Keratinocyte (primary cell): Measurements from ENCODE around the gene NOVA2. TPM values are rescaled to one million over a fixed set of nuclear protein-coding genes. Genes with fewer than 3 reads are reported as not detected.

Experiments used
- DNase-seq: peaks from one replicate; pipeline ENCODE4 v3.0.0-alpha.2; 2011; ENCODE audit warnings: low read depth, missing footprints, low spot score
- FAIRE-seq: peaks from 2 replicates; lab custom pipeline; 2011; peaks lifted over from hg19 to GRCh38; lab: Jason Lieb, UNC
- H2AFZ ChIP-seq: 2 replicates; pipeline ENCODE4 v1.6.0; 2012; ENCODE audit warnings: low read length, control low read depth, inconsistent platforms; ENCODE audit not compliant: control insufficient read depth
- H3K27ac ChIP-seq: 2 replicates; pipeline ENCODE4 v1.5.1; 2011; ENCODE audit warnings: low read length; ENCODE audit not compliant: control insufficient read depth, insufficient read depth
- H3K27me3 ChIP-seq: 3 replicates; pipeline ENCODE4 v1.6.0; 2011; ENCODE audit warnings: low read length; ENCODE audit not compliant: control insufficient read depth, insufficient read depth; ENCODE audit errors: extremely low read depth
- H3K36me3 ChIP-seq, 2 experiments: 2 replicates in 1 of 2; 3 replicates in 1 of 2; pipeline ENCODE4 v1.5.1; 2011; ENCODE audit warnings: low read length in 2 of 2, mild to moderate bottlenecking in 1 of 2; ENCODE audit not compliant: control insufficient read depth in 2 of 2, insufficient read depth in 2 of 2; ENCODE audit errors: extremely low read depth in 1 of 2
- H3K4me1 ChIP-seq: 3 replicates; pipeline ENCODE4 v1.5.1; 2011; ENCODE audit warnings: low read length; ENCODE audit not compliant: control insufficient read depth, insufficient read depth; ENCODE audit errors: extremely low read depth
- H3K4me2 ChIP-seq: 3 replicates; pipeline ENCODE4 v1.6.0; 2011; ENCODE audit warnings: low read depth, low read length; ENCODE audit not compliant: control insufficient read depth, insufficient read depth; ENCODE audit errors: extremely low read depth
- H3K4me3 ChIP-seq, 3 experiments: fragments of 200-600 bp in 1 of 3; sonication (generic) in 1 of 3; 2 replicates in 2 of 3; 3 replicates in 1 of 3; pipeline ENCODE4 v1.5.1; 2011 to 2016; ENCODE audit warnings: low read length in 3 of 3, mild to moderate bottlenecking in 3 of 3, control low read depth in 2 of 3, inconsistent platforms in 1 of 3, low read depth in 1 of 3, mixed read lengths in 1 of 3, mixed run types in 1 of 3, moderate library complexity in 1 of 3; ENCODE audit not compliant: control insufficient read depth in 2 of 3, insufficient read depth in 2 of 3; ENCODE audit errors: extremely low read depth in 1 of 3
- H3K79me2 ChIP-seq: 2 replicates; pipeline ENCODE4 v1.6.0; 2012; ENCODE audit warnings: low read length; ENCODE audit not compliant: control insufficient read depth, insufficient read depth
- H3K9ac ChIP-seq: 3 replicates; pipeline ENCODE4 v1.6.0; 2011; ENCODE audit warnings: low read length; ENCODE audit not compliant: control insufficient read depth, insufficient read depth; ENCODE audit errors: extremely low read depth
- H3K9me1 ChIP-seq: 3 replicates; pipeline ENCODE4 v1.6.0; 2011; ENCODE audit warnings: low read length; ENCODE audit not compliant: control insufficient read depth, insufficient read depth; ENCODE audit errors: extremely low read depth
- H3K9me3 ChIP-seq: 2 replicates; pipeline ENCODE4 v1.5.1; 2012; ENCODE audit warnings: low read depth, low read length; ENCODE audit not compliant: control insufficient read depth
- H4K20me1 ChIP-seq: 3 replicates; pipeline ENCODE4 v1.6.0; 2011; ENCODE audit warnings: low read length; ENCODE audit not compliant: control insufficient read depth, insufficient read depth; ENCODE audit errors: extremely low read depth
- EZH2 ChIP-seq: IDR thresholded peaks from one replicate; pipeline ENCODE4 v1.6.1; 2012; ENCODE audit warnings: inconsistent platforms, mild to moderate bottlenecking, low read length, moderate library complexity
- dilution Hi-C: fragments of 300-500 bp; cut with MboI; formaldehyde crosslinking; loops from one replicate; pipeline ENCODE4 v1.7.0; 2020; ENCODE audit warnings: low sequenced_read_pairs; ENCODE audit not compliant: extremely low pct_ligation_motif_present
- polyA plus RNA-seq, 5 experiments: library from polyadenylated mRNA; depleted of rRNA in 3 of 5; stranded (reverse) in 3 of 5; stranded (forward) in 1 of 5; unstranded in 1 of 5; fragments of >200 nt; gene quantifications; 1 replicate in 1 of 5; 2 replicates in 3 of 5; 3 replicates in 1 of 5; pipeline versions ENCODE4 v1.2.1 to v1.2.3, GENCODE V29; 2011 to 2012; ENCODE audit warnings: missing spikeins in 2 of 5, low read depth in 1 of 5, low replicate concordance in 1 of 5
- TF ChIP-seq, protein P1 (sequence below), 3 experiments: IDR thresholded peaks in 1 of 3; conservative IDR thresholded peaks in 1 of 3; optimal IDR thresholded peaks in 1 of 3; 2 replicates in 2 of 3; 3 replicates in 1 of 3; pipeline versions ENCODE3 to v1.5.1; 2011; ENCODE audit warnings: low read length in 3 of 3, mild to moderate bottlenecking in 3 of 3, moderate library complexity in 2 of 3, control low read depth in 1 of 3, inconsistent platforms in 1 of 3; ENCODE audit not compliant: insufficient read depth in 2 of 3; ENCODE audit errors: extremely low read depth in 1 of 3

NOVA2 gene
- polyA plus RNA-seq, 1 donor (not counting 4 experiments of a cell fraction or from before 2014, with no cell fraction given): not detected

DNA sequence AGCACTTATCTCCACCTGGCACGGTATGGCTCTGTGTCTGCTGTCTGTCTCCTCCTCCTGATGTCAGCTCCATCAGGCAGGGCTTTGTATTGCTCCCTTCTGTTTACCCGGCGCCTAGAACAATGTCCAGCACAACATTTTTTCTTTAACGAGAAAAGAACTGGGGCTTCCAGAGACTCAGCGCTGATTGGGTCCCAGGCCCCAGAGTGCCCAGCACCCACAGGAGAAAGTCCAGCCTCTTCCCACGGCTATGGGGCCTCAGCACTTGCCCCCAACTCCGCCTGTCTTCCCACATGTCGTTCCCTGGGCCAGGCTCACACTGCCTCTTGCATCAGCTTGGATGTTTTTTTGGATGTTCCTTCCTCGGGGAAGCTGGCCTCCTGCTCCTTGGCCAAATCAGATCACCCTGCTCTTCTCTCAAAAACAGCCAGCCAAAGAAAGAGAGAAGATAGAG lies 78.1 kb downstream of the NOVA2 start:
- TF ChIP-seq EZH2: no peak
- FAIRE-seq: no peak

DNA sequence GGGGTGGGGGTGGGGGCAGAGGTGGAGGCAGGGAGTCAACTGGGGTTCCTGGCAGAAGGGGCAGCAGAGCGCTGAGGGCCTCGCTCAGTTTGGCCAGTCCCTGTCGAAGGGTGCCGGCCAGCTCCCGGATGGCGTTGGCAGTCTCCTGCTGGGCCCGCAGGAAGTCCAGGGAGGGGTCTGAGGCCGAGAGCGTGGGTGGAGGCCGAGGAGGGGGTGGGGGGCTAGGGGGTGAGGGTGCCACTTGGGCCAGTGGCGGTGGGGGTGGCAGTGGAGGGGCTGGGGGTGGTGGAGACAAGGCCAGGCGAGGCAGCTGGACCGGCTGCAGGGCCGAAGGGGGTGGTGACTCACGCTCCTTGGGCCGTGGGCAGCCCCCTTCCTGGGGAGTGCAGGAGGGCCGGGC lies 82.8 kb downstream of the NOVA2 start:
- no peaks in the 10 kb centered on the region for H3K27me3 ChIP-seq
- no peak overlapping the region for H2AFZ ChIP-seq
- FAIRE-seq (no peak), DNase-seq (no peak)
- H3K27ac ChIP-seq: no peak overlapping the region
- no peak overlapping the region for H3K4me3 ChIP-seq
- H3K9ac ChIP-seq: no peak overlapping the region
- H3K4me1 ChIP-seq: peaks cover 3% of the 10 kb centered on the region
- dilution Hi-C loops: no loop called here
- no peaks in the 10 kb centered on the region for H4K20me1 ChIP-seq
- H3K9me3 ChIP-seq: no peaks in the 10 kb centered on the region
- TF ChIP-seq EZH2: no peak
- TF ChIP-seq, protein P1, sequence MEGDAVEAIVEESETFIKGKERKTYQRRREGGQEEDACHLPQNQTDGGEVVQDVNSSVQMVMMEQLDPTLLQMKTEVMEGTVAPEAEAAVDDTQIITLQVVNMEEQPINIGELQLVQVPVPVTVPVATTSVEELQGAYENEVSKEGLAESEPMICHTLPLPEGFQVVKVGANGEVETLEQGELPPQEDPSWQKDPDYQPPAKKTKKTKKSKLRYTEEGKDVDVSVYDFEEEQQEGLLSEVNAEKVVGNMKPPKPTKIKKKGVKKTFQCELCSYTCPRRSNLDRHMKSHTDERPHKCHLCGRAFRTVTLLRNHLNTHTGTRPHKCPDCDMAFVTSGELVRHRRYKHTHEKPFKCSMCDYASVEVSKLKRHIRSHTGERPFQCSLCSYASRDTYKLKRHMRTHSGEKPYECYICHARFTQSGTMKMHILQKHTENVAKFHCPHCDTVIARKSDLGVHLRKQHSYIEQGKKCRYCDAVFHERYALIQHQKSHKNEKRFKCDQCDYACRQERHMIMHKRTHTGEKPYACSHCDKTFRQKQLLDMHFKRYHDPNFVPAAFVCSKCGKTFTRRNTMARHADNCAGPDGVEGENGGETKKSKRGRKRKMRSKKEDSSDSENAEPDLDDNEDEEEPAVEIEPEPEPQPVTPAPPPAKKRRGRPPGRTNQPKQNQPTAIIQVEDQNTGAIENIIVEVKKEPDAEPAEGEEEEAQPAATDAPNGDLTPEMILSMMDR (optimal IDR thresholded peaks at IDR 0.05 in 1 of 3, IDR thresholded peaks at IDR 0.05 in 1 of 3, conservative IDR thresholded peaks at IDR 0.05 in 1 of 3; ENCODE audit: extremely low read depth in 1 of 3, insufficient read depth in 2 of 3, low read length in 3 of 3): no peak
- H3K36me3 ChIP-seq: peaks cover 0 to 7% of the 10 kb centered on the region in 2 experiments
- no peak overlapping the region for H3K4me2 ChIP-seq
- no peaks in the 10 kb centered on the region for H3K79me2 ChIP-seq
- no peaks in the 10 kb centered on the region for H3K9me1 ChIP-seq

More for the DNA sequence above, 78.1 kb downstream of the NOVA2 start:
- Histone ChIP-seq H3K9ac (no peak overlapping the region), H3K4me1 (no peaks in the 10 kb centered on the region), H3K27me3 (no peaks in the 10 kb centered on the region), H3K27ac (no peak overlapping the region), H3K36me3 (peaks cover 7 to 10% of the 10 kb centered on the region in 2 experiments), H3K4me3 (no peak overlapping the region), H4K20me1 (no peaks in the 10 kb centered on the region), H3K79me2 (peaks cover 2% of the 10 kb centered on the region), H2AFZ (no peak overlapping the region), H3K4me2 (no peak overlapping the region), H3K9me1 (no peaks in the 10 kb centered on the region), H3K9me3 (no peaks in the 10 kb centered on the region)
- dilution Hi-C loops: no loop called here
- no peak for DNase-seq
